Kasumi-1 (cell line): ENCODE measurements around the gene ATL3.
"Not testable (repeated sequence)": the region's sequence is repeated elsewhere in the genome, so short reads cannot be mapped to it uniquely, and the experiment has no call there.

Experiments
- DNase-seq, 2 experiments: peaks; one replicate each; lab custom pipeline; 2025; lab: John Stamatoyannopoulos, UW

ATL3 gene

DNA sequence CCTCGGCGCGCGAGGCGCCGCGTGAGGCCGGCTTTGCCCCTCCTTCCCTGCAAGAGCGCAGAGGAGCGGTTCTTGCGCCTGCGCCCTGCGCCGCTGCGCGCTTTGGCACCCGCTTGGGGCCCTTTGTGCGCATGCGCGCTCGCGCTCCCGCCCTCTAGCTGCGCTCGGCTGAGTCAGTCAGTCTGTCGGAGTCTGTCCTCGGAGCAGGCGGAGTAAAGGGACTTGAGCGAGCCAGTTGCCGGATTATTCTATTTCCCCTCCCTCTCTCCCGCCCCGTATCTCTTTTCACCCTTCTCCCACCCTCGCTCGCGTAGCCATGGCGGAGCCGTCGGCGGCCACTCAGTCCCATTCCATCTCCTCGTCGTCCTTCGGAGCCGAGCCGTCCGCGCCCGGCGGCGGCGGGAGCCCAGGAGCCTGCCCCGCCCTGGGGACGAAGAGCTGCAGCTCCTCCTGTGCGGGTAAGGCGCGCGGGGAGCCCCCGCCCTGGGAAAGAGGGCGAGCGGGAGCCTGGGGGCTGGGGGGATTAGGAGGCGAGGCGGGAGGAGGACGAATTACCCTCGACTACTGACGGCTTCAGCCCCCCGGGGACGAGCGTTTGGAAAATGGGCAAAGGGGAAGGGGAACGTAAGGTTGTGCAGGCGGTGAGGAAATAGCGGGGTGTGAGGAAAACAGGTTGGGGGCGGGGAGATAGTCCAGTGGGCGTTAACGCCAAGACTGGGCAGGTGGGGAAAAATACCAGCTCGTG is 10.3 kb upstream of the ATL3 start, which contains the start of gene RTN3:
Gene RTN3 (plus strand): TSS at position 180 of the 745 bp plus-strand sequence. CDS start 137 bp downstream, at position 317.
- peak; percentile 89 to 94 for DNase-seq

GRCh38 chr11:63680834-63681320 is 9.7 kb upstream of the ATL3 start:
- DNase-seq: no peak

DNA sequence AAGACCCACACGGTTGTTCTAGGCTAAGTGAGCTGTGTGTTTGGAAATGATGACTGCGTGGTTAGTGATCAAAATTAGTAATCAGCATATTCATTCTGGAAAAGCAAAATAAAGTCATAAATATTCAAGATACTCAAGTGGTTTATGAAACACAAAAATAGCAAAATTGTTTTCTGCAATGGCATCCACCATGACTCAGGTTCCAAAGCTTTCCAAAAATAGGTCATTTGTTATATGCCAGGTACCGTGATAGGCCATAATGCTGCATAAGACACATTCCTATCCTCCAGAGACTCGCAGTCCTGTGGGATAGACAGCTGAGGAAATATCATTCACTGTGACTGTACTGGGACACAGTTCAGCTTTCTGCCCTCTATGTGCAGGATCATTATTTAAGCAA is 2.4 kb upstream of the ATL3 start:
- no peak for DNase-seq

DNA sequence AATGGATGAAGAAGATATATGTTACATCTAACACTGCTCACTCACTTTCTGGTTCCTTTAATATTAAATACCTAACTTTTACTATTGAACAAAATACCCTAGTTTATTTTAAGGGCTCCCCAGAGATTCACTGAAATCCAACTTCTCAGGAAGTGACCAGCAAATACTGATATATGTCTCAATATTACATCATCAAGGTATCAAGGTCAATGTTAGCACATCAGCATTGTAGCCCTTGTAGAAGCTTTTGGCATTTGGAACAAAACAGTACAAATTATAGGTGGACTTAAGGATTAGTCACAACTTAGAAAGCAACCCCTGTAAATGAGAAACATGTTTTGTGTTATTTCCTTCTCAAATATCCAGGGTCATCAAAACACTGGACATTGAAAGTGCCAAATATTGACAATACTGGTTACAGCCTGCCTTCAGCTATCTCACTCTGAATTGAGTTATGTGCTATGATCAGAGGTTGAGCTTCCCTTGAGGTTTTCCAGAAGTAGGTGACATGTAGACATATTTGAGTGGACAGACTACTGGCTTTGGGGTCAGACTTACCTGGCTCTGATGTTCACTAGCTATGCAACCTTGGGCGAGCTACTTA is 1.9 kb upstream of the ATL3 start:
- DNase-seq: no peak

DNA sequence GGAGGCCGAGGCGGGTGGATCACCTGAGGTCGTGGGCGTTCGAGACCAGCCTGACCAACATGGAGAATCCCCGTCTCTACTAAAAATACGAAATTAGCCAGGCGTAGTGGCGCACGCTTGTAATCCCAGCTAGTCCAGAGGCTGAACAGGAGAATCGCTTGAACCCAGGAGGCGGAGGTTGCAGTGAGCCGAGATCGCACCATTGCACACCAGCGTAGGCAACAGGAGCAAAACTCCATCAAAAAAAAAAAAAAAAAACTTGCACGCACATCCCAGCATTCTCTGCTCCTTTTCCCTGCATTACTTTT is 934 bp upstream of the ATL3 start:
- DNase-seq: no peak

DNA sequence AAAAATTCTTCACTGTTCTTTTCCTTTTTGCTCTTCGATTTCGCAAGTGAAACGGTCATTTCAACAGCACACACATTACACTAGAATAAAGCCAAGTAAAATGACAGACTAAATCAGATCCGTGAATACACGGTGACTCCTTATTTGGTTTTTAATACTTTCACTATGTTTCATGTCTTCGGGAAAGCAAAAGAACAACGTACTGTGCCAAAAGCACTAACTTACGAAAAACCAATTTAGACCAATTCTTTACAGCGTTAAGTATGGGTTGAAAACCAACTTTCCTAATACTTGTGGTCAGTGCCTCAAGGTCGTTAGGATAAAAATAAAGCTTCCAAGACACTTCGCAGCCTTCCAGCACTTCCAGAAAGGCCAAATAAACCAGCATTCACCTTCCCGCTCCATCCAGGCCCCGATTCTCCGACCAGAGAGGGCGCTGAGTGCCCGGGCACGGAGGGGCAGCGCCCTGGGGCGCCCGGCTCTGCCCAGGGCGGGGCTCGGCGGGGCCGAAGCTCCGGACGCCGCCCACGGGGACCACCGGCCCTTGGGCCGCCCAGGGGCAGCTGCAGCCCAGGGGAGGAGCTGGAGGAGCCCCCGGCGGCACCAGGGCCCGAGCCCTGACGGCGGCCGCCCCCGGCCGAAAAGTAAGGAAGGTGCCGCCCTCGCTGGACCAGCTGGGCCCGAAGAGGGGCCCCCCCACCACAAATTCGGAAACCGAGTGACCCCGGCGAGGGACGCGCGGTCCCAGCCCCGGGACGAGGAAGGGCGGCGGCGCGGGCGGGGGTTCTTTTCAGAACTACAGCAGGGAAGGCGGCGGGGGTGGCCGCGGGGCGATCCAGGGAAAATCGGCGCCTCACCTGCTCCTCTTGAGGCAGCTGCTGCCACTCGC is 499 bp downstream of the ATL3 start:
- DNase-seq: peak; percentile 36 to 38

- DNase-seq: no peak
These were observed 1.1 kb downstream of the ATL3 start for GRCh38 chr11:63670096-63670432.

DNA sequence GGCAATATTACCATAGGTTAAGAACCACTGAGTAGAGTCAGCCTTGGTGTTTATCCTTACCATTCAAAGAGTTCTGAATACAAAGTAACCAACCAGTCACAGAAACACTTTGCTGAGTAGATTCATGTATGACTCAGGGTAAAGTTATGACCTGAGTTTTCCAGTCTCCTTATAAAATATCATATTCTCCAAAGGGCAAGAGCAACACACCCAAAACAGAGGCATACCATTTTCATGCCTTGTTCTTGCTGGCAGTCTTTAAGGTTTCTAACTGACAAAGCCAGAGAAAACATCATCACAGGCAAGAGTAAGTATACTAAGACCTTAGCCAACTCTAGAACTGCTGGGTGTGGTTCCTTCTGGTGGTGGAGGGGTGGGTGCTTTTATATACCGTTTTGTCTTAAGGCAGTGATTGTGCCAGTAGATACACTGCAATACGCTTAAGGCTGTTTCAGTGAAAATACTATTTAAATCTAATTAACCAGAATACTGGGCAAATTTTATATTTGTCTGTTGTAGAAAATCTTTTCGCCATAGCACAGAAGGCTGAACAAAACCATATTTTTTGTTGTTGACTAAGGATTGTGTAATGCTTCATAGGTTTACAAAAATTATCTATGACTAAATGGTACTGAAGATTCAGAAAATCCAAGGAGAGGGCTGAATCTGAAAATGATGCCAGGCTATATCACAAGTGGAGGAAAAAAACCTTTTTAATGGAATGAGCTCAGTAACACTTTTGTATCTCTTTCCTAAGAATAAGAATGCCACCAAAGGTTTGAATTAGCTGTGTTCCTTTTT is 3.0 kb downstream of the ATL3 start:
- DNase-seq: no peak

DNA sequence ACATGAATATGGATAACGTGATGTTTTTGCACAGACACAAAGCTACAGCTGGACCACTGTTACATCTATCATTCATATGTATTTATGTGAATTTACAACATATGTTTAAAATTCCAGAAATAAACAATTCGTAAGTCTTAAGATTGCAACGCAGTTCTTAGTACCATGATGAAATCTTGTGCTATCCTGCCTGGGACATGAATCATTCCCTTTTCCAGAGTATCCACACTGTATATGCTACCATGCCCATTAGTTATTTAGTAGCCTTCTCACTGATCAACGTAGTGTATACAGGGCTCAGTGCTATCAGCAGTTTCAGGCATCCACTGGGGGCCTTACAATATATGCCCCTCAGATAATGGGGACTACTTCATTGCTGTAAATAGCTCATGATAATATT is 4.3 kb downstream of the ATL3 start:
- DNase-seq: no peak

- DNase-seq: no peak
These were observed 7.4 kb downstream of the ATL3 start for GRCh38 chr11:63663809-63664208.

DNA sequence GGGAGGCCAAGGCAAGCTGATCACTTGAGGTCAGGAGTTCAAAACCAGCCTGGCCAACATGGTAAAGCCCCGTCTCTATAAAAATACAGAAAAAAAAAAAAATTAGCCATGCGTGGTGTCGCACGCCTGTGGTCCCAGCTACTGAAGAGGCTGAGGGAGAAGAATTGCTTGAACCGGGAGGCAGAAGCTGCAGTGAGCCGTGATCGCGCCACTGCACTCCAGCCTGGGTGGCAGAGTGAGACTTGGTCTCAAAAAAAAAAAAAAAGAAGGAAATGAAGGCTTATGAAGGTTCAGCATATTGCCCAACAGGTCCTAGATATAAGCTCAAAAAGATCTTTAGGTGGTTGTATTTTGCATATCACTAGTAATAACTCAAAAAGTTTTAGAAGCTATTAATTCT is 10.2 kb downstream of the ATL3 start:
- no peak for DNase-seq

- no peak for DNase-seq
These were observed 18.5 kb downstream of the ATL3 start for GRCh38 chr11:63652671-63653070.

DNA sequence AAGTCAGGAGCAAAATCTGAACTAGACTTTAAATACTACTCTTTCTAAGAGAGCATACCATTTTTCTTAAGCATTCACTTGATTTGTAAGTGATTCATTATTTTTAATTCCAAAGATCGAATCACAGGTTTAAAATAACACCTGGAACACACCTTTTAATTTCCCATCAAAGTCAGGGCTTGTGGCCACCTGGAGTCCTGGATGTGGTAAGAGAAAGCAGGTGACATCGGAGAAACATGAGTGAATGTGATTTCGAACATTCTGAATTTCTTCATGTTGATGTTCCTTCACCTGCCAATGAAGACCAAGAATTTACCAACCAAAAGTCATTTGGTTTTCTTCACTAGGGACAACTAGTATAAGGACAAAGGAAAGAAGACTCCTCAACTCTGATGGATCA is 28.0 kb downstream of the ATL3 start:
- no peak for DNase-seq

DNA sequence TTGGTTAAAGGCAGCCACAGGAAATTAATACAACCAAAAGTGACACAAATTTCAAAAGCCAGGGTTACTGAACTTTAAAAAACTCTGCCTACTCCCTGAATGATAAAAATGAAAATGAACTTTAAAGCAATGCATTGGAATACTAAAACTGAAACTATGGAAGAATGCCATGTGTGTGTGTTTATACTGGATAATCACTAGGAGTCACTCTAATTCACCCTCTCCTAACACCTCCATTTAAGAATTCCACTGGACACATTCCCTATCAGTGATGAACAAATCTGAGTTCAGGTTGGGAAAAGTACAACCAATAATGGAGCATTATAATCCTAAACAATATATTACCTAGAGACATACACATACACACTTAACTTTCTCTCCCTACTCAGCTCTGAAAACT is 29.4 kb downstream of the ATL3 start:
- no peak for DNase-seq

DNA sequence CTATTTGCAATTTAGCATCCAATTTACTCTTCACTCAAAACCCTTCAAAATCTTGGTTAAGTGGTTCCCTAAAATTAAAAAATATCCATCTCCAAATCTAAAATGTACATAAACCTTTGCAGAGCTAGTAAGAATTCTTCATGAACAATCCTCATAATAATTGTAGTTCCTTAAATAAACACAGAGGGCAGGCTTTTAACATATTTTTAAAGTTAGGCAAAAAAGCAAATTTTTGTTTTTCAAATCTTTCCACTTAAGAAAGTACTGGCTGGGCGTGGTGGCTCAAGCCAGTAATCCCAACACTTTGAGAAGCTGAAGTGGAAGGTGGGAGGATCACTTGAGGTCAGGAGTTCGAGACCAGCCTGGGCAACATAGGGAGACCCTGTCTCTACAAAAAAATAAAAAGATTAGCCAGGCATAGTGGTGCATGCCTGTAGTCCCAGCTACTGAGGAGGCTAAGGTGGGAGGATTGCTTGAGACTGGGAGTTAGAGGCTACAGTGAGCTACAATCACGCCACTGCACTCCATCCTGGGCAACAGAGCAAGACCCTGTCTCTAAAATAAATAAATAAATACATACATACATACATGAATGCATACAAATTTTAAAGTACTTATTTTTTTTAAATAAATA is 31.9 kb downstream of the ATL3 start:
- peak; percentile 64 to 68 for DNase-seq

GRCh38 chr11:63638436-63638835 is 32.7 kb downstream of the ATL3 start:
- not testable (repeated sequence) for DNase-seq

DNA sequence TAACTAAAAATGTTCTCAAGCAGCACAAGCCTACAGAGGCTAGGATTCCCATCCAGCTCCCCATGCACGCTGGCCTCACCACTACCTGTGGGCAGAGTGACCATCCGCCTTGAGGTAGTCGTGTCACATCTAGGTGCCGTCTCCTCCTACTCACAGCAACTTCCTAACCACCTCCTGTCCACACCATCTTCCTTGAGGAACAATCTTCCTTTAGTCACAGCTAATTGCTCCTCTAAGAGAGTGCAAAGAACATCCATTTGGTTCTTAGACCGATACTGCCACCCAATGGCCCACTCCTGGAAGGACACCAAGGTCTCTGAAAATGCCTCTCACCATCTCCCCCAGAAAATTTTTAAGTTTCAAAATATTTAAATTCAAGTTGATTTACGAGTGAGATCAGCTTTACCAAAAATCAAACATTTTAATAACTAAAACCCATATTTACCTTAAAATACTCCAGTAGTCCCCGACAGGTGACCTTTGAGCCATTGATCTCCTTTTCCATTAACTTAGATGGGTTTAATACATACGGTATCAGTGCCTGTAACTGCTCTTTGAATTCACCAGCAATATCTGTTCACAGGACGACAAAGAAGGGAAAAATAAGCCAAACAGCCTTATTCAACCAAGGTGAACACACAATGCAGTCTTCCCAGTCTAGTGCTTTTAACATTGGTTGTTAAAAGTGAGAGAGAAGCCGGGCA is 35.3 kb downstream of the ATL3 start:
- DNase-seq: peak; percentile 68 to 83

DNA sequence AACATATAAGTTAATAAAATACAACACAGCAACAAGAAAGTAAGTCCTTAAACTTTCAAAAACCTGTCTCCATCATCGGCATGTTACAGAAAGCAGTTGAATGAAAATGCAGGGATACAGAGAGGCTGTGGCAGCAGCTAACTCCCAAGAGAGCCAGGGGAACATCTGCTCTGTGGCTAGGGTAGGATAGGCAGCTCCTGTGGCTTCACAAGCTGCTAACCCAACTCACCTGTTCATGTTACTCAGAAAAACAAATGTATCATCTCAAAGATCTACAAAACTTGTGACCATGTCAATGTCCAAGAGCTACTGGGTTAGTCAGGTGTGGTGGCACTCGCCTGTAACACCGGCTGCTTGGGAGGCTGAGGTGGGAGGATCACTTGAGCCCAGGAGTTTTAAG is 41.8 kb downstream of the ATL3 start:
- no peak for DNase-seq

GRCh38 chr11:63623513-63624140 is 47.5 kb downstream of the ATL3 start:
- DNase-seq: no peak

- DNase-seq: no peak
These were observed 48.9 kb downstream of the ATL3 start for GRCh38 chr11:63622323-63622722.
